Gastroesophageal sphincter (tissue), 4 donors: Measurements from ENCODE around the gene NT5M. TPM values are rescaled to one million over a fixed set of nuclear protein-coding genes. Genes with fewer than 3 reads are reported as not detected.

Experiments
- ATAC-seq: fragments of 150-250 bp; one replicate; pipeline ENCODE4 v1.9.1; 2016; ENCODE audit warnings: mild to moderate bottlenecking, moderate library complexity
- H3K27ac ChIP-seq, 4 donors: fragments of 200-600 bp; sonication (generic) in 3 of 4; 1 replicate in 3 of 4; 2 replicates in 1 of 4; pipeline ENCODE4 v1.5.1; 2016 to 2019
- H3K27me3 ChIP-seq: fragments of 200-600 bp; sonication (generic); one replicate; pipeline ENCODE4 v1.5.1; 2019
- H3K36me3 ChIP-seq, 2 donors: fragments of 200-600 bp; sonication (generic); one replicate each; pipeline ENCODE4 v1.5.1; 2019; ENCODE audit warnings: control low read depth in 1 of 2
- H3K4me1 ChIP-seq, 3 donors: fragments of 200-600 bp; sonication (generic); 1 replicate in 2 of 3; 2 replicates in 1 of 3; pipeline ENCODE4 v1.5.1; 2016 to 2019; ENCODE audit warnings: control low read depth in 2 of 3
- H3K4me3 ChIP-seq, 2 donors: fragments of 200-600 bp; sonication (generic); one replicate each; pipeline ENCODE4 v1.5.1; 2019; ENCODE audit warnings: mild to moderate bottlenecking in 1 of 2, moderate library complexity in 1 of 2
- H3K9me3 ChIP-seq, 3 donors: fragments of 200-600 bp; sonication (generic); one replicate each; pipeline ENCODE4 v1.5.1; 2017 to 2019; ENCODE audit warnings: control low read depth in 2 of 3
- EP300 ChIP-seq: sonication (generic); formaldehyde crosslinking; IDR thresholded peaks from one replicate; pipeline ENCODE4 v1.6.1; 2017; ENCODE audit warnings: antibody characterized with exemption, mild to moderate bottlenecking
- POLR2A ChIP-seq, 2 donors: fragments of 450-650 bp; IDR thresholded peaks; one replicate each; pipeline ENCODE4 v1.6.1; 2017; ENCODE audit warnings: antibody characterized with exemption in 2 of 2, mild to moderate bottlenecking in 2 of 2, moderate library complexity in 1 of 2
- POLR2AphosphoS5 ChIP-seq: sonication (generic); formaldehyde crosslinking; IDR thresholded peaks from one replicate; pipeline ENCODE4 v1.6.1; 2017; ENCODE audit warnings: antibody characterized with exemption
- WGBS, 2 donors: methylation state at CpG; one replicate each; pipeline ENCODE4 v1.1.5; 2018; ENCODE audit warnings: low coverage in 1 of 2; 5-methylcytosine and 5-hydroxymethylcytosine counted together
- total RNA-seq, 4 donors: library from RNA; depleted of rRNA; stranded (reverse); fragments of >200 nt; gene quantifications; one replicate each; pipeline ENCODE4 v1.1.0, GENCODE V29; 2016
- TF ChIP-seq, protein P1 (sequence below), 4 experiments: fragments of 200-600 bp in 2 of 4; fragments of 450-650 bp in 2 of 4; sonication (generic) in 1 of 4; IDR thresholded peaks; one replicate each; pipeline ENCODE4 v1.5.1; 2017 to 2019; ENCODE audit warnings: antibody characterized with exemption in 4 of 4, mild to moderate bottlenecking in 2 of 4, moderate library complexity in 2 of 4

Gene NT5M
- total RNA-seq, 4 donors from 2014 or later: 2.3 to 9.0 (median 4.5) TPM

GRCh38 chr17:17356149-17356930 is 53.2 kb downstream of the NT5M start:
- Histone ChIP-seq H3K27me3 (peaks cover 36% of the 10 kb centered on the region), H3K4me1 (peaks cover 0 to 14% (median 0%) of the 10 kb centered on the region in 3 donors), H3K9me3 (no peaks in the 10 kb centered on the region), H3K4me3 (no peak overlapping the region), H3K36me3 (no peaks in the 10 kb centered on the region), H3K27ac (no peak overlapping the region)
- WGBS, 2 donors: 0% methylated on average over 1 of the region's 10 CpGs; no CpG with 5 or more reads in 1 of the 2 donors
- ATAC-seq: peak; percentile 74
- TF ChIP-seq, protein P1, sequence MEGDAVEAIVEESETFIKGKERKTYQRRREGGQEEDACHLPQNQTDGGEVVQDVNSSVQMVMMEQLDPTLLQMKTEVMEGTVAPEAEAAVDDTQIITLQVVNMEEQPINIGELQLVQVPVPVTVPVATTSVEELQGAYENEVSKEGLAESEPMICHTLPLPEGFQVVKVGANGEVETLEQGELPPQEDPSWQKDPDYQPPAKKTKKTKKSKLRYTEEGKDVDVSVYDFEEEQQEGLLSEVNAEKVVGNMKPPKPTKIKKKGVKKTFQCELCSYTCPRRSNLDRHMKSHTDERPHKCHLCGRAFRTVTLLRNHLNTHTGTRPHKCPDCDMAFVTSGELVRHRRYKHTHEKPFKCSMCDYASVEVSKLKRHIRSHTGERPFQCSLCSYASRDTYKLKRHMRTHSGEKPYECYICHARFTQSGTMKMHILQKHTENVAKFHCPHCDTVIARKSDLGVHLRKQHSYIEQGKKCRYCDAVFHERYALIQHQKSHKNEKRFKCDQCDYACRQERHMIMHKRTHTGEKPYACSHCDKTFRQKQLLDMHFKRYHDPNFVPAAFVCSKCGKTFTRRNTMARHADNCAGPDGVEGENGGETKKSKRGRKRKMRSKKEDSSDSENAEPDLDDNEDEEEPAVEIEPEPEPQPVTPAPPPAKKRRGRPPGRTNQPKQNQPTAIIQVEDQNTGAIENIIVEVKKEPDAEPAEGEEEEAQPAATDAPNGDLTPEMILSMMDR (IDR thresholded peaks at IDR 0.05): peak in 3 of 4 experiments; percentile 97 to 98 (median 97)
- TF ChIP-seq POLR2AphosphoS5: no peak

DNA sequence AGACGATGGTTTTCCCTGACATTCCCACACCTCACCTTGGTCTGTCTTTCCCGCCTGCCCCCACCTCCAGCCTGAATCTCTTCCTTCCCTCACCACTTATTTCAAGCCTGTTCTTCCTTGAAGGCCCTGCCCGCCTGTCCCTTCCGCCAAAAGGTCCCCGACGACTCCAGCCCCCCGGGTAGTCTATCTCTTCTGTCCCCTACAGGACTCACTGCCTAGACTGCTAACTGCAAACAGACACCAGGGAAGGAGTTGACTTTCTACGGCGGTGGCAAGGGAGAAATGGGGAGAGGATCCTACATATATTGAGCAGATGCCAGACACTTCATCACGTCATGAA is 53.7 kb downstream of the NT5M start:
- H3K27ac ChIP-seq: no peak overlapping the region
- H3K9me3 ChIP-seq: no peaks in the 10 kb centered on the region
- TF ChIP-seq, protein P1 (IDR thresholded peaks at IDR 0.05): no peak
- no peak for TF ChIP-seq EP300
- TF ChIP-seq POLR2AphosphoS5: no peak
- no peak for TF ChIP-seq POLR2A (IDR thresholded peaks at IDR 0.05)
- H3K36me3 ChIP-seq: no peaks in the 10 kb centered on the region
- H3K4me3 ChIP-seq: no peak overlapping the region
- 88% methylated on average over 5 of the region's 10 CpGs; no CpG with 5 or more reads in 1 of the 2 donors for WGBS, 2 donors
- H3K4me1 ChIP-seq: peaks cover 0 to 14% (median 0%) of the 10 kb centered on the region in 3 donors
- peaks cover 34% of the 10 kb centered on the region for H3K27me3 ChIP-seq
- no peak for ATAC-seq

GRCh38 chr17:17358060-17358751 is 55.0 kb downstream of the NT5M start:
- Histone ChIP-seq H3K27me3 (peaks cover 31% of the 10 kb centered on the region), H3K27ac (no peak overlapping the region), H3K4me3 (no peak overlapping the region), H3K36me3 (no peaks in the 10 kb centered on the region), H3K9me3 (no peaks in the 10 kb centered on the region), H3K4me1 (peaks cover 0 to 14% (median 0%) of the 10 kb centered on the region in 3 donors)
- TF ChIP-seq, protein P1 (IDR thresholded peaks at IDR 0.05): no peak
- TF ChIP-seq EP300: no peak
- TF ChIP-seq POLR2A (IDR thresholded peaks at IDR 0.05): no peak
- no peak for TF ChIP-seq POLR2AphosphoS5
- no peak for ATAC-seq
- 50 to 80% methylated on average over 1 to 3 of the region's 3 CpGs for WGBS, 2 donors

- Histone ChIP-seq H3K27me3 (peaks cover 31% of the 10 kb centered on the region), H3K9me3 (no peaks in the 10 kb centered on the region), H3K4me3 (no peak overlapping the region), H3K4me1 (peaks cover 0 to 14% (median 0%) of the 10 kb centered on the region in 3 donors), H3K36me3 (no peaks in the 10 kb centered on the region), H3K27ac (no peak overlapping the region)
- ATAC-seq: no peak
- no peak for TF ChIP-seq EP300
- TF ChIP-seq, protein P1 (IDR thresholded peaks at IDR 0.05): no peak
- 11 to 42% methylated on average over 2 of the region's 2 CpGs for WGBS, 2 donors
Measured at GRCh38 chr17:17358866-17359265, 55.7 kb downstream of the NT5M start.
